Measurements from ENCODE around the gene EFCAB6.

Gene EFCAB6

GRCh38 chr22:43482318-43482625 is 329.8 kb downstream of the EFCAB6 start:
- Histone ChIP-seq H3K79me2 (ENCODE audit: insufficient read depth, low read length) (no peaks in the 10 kb centered on the region), H3K9me2 (replicated peaks; ENCODE audit: low read depth, low read length) (no peaks in the 10 kb centered on the region), H3K4me2 (ENCODE audit: low read depth, low read length, poor library complexity, severe bottlenecking) (no peak overlapping the region), H3K9me3 (ENCODE audit: insufficient read depth, low read depth, low read length) (no peaks in the 10 kb centered on the region), H3K36me3 (ENCODE audit: insufficient read depth, low read length) (no peaks in the 10 kb centered on the region), H3K9ac (ENCODE audit: low read depth, low read length, poor library complexity, severe bottlenecking) (no peak overlapping the region), H3K4me1 (ENCODE audit: insufficient read depth, low read length, poor library complexity, severe bottlenecking) (no peaks in the 10 kb centered on the region), H4K20me1 (ENCODE audit: insufficient read depth, low read length, poor library complexity, severe bottlenecking) (no peaks in the 10 kb centered on the region), H3K27me3 (ENCODE audit: insufficient read depth, low read length, poor library complexity, severe bottlenecking) (no peaks in the 10 kb centered on the region), H3F3A (ENCODE audit: low read depth) (no peaks in the 10 kb centered on the region), H2AFZ (ENCODE audit: low read length) (no peak overlapping the region), H3K4me3 (ENCODE audit: low read length, poor library complexity, severe bottlenecking) (no peak overlapping the region)
- no peak for TF ChIP-seq EZH2phosphoT487 (IDR thresholded peaks at IDR 0.05; ENCODE audit: borderline replicate concordance)
- no peak for TF ChIP-seq CTCF (conservative IDR thresholded peaks at IDR 0.05; ENCODE audit: low read length)

- H3F3A ChIP-seq (ENCODE audit: low read depth) = no peaks in the 10 kb centered on the region
- no peak overlapping the region for H3K4me3 ChIP-seq (ENCODE audit: low read length, poor library complexity, severe bottlenecking)
- no peak overlapping the region for H3K4me2 ChIP-seq (ENCODE audit: low read depth, low read length, poor library complexity, severe bottlenecking)
- H3K36me3 ChIP-seq (ENCODE audit: insufficient read depth, low read length) = no peaks in the 10 kb centered on the region
- H3K9me3 ChIP-seq (ENCODE audit: insufficient read depth, low read depth, low read length) = no peaks in the 10 kb centered on the region
- no peaks in the 10 kb centered on the region for H4K20me1 ChIP-seq (ENCODE audit: insufficient read depth, low read length, poor library complexity, severe bottlenecking)
- peak; percentile 77 for TF ChIP-seq CTCF (conservative IDR thresholded peaks at IDR 0.05; ENCODE audit: low read length)
- TF ChIP-seq EZH2phosphoT487 (IDR thresholded peaks at IDR 0.05; ENCODE audit: borderline replicate concordance) = no peak
- peak overlapping the region; percentile 48 for H2AFZ ChIP-seq (ENCODE audit: low read length)
- H3K27me3 ChIP-seq (ENCODE audit: insufficient read depth, low read length, poor library complexity, severe bottlenecking) = no peaks in the 10 kb centered on the region
- no peak overlapping the region for H3K9ac ChIP-seq (ENCODE audit: low read depth, low read length, poor library complexity, severe bottlenecking)
- no peaks in the 10 kb centered on the region for H3K4me1 ChIP-seq (ENCODE audit: insufficient read depth, low read length, poor library complexity, severe bottlenecking)
- H3K9me2 ChIP-seq (replicated peaks; ENCODE audit: low read depth, low read length) = no peaks in the 10 kb centered on the region
- no peaks in the 10 kb centered on the region for H3K79me2 ChIP-seq (ENCODE audit: insufficient read depth, low read length)
Observed at GRCh38 chr22:43481568-43482317, 330.4 kb downstream of the EFCAB6 start.

- peak overlapping the region; percentile 31 for H3K4me2 ChIP-seq (ENCODE audit: low read depth, low read length, poor library complexity, severe bottlenecking)
- H3K4me1 ChIP-seq (ENCODE audit: insufficient read depth, low read length, poor library complexity, severe bottlenecking) = no peaks in the 10 kb centered on the region
- H3K27me3 ChIP-seq (ENCODE audit: insufficient read depth, low read length, poor library complexity, severe bottlenecking) = no peaks in the 10 kb centered on the region
- peak overlapping the region; percentile 27 for H3K4me3 ChIP-seq (ENCODE audit: low read length, poor library complexity, severe bottlenecking)
- no peaks in the 10 kb centered on the region for H3K9me2 ChIP-seq (replicated peaks; ENCODE audit: low read depth, low read length)
- no peaks in the 10 kb centered on the region for H3K36me3 ChIP-seq (ENCODE audit: insufficient read depth, low read length)
- no peaks in the 10 kb centered on the region for H3K9me3 ChIP-seq (ENCODE audit: insufficient read depth, low read depth, low read length)
- H2AFZ ChIP-seq (ENCODE audit: low read length) = peak overlapping the region; percentile 57
- H3K79me2 ChIP-seq (ENCODE audit: insufficient read depth, low read length) = no peaks in the 10 kb centered on the region
- no peak for TF ChIP-seq EZH2phosphoT487 (IDR thresholded peaks at IDR 0.05; ENCODE audit: borderline replicate concordance)
- no peak for TF ChIP-seq CTCF (conservative IDR thresholded peaks at IDR 0.05; ENCODE audit: low read length)
- H4K20me1 ChIP-seq (ENCODE audit: insufficient read depth, low read length, poor library complexity, severe bottlenecking) = no peaks in the 10 kb centered on the region
- peak overlapping the region; percentile 16 for H3K9ac ChIP-seq (ENCODE audit: low read depth, low read length, poor library complexity, severe bottlenecking)
- no peaks in the 10 kb centered on the region for H3F3A ChIP-seq (ENCODE audit: low read depth)
Observed at GRCh38 chr22:43479962-43480361, 332.1 kb downstream of the EFCAB6 start.
